WTC11 (cell line): Measurements from ENCODE around the gene ST3GAL5.

Experiments used
- ATF2 ChIP-seq: sonication (generic); formaldehyde crosslinking; IDR thresholded peaks from 2 replicates; pipeline ENCODE4 v1.8.1; 2022; ENCODE audit warnings: low read depth, missing genetic modification reagents, borderline replicate concordance
- CBFB ChIP-seq: sonication (generic); formaldehyde crosslinking; IDR thresholded peaks from 2 replicates; pipeline ENCODE4 v1.8.1; 2022; ENCODE audit warnings: mild to moderate bottlenecking, low read depth, missing genetic modification reagents
- CTCF ChIP-seq: fragments of 200-600 bp; IDR thresholded peaks from 2 replicates; pipeline ENCODE4 v1.8.0; 2022; ENCODE audit warnings: antibody characterized with exemption
- E2F1 ChIP-seq: sonication (generic); formaldehyde crosslinking; IDR thresholded peaks from 2 replicates; pipeline ENCODE4 v1.8.0; 2022; ENCODE audit warnings: mild to moderate bottlenecking, missing genetic modification reagents
- ESRRA ChIP-seq: sonication (generic); formaldehyde crosslinking; IDR thresholded peaks from 2 replicates; pipeline ENCODE4 v1.8.1; 2022; ENCODE audit warnings: mild to moderate bottlenecking, missing genetic modification reagents, borderline replicate concordance
- TEAD4 ChIP-seq: sonication (generic); formaldehyde crosslinking; IDR thresholded peaks from 2 replicates; pipeline ENCODE4 v1.8.0; 2022; ENCODE audit warnings: mild to moderate bottlenecking, missing genetic modification reagents
- USF2 ChIP-seq: sonication (generic); formaldehyde crosslinking; IDR thresholded peaks from 2 replicates; pipeline ENCODE4 v1.8.1; 2023; ENCODE audit warnings: mild to moderate bottlenecking, missing genetic modification reagents, moderate library complexity
- ZNF263 ChIP-seq: sonication (generic); formaldehyde crosslinking; IDR thresholded peaks from 2 replicates; pipeline ENCODE4 v1.8.1; 2022; ENCODE audit warnings: low read depth, mild to moderate bottlenecking, moderate library complexity, missing genetic modification reagents
- ZNF423 ChIP-seq: fragments of 250-450 bp; sonication (Bioruptor Pico); IDR thresholded peaks from 2 replicates; pipeline ENCODE4 v2.1.2; 2022; ENCODE audit warnings: mild to moderate bottlenecking, moderate library complexity

- no peak for TF ChIP-seq CTCF
- TF ChIP-seq ATF2 (CRISPR knock-in tag): no peak
- no peak for TF ChIP-seq CBFB (CRISPR knock-in tag)
- no peak for TF ChIP-seq ZNF263 (CRISPR knock-in tag)
- no peak for TF ChIP-seq ZNF423 (CRISPR knock-in tag)
- no peak for TF ChIP-seq E2F1
- TF ChIP-seq ESRRA (CRISPR knock-in tag): no peak
- TF ChIP-seq USF2: no peak
- TF ChIP-seq TEAD4 (CRISPR knock-in tag): no peak
Observed at GRCh38 chr2:85933753-85934594, 45.2 kb upstream of the ST3GAL5 start.
